Colon (tissue), 2 donors: ENCODE measurements around the gene CYSTM1.

Experiments
- FAIRE-seq: peaks from 2 replicates; lab custom pipeline; 2012; peaks lifted over from hg19 to GRCh38; lab: Jason Lieb, UNC
- donor health status: control.
- donor health status: control.

CYSTM1 gene

GRCh38 chr5:140213370-140213983 lies 38.5 kb downstream of the CYSTM1 start:
- FAIRE-seq: no peak

GRCh38 chr5:140214831-140215230 lies 39.8 kb downstream of the CYSTM1 start:
- no peak for FAIRE-seq

- no peak for FAIRE-seq
These were observed 40.3 kb downstream of the CYSTM1 start for GRCh38 chr5:140215276-140215675.

GRCh38 chr5:140216478-140217074 lies 41.6 kb downstream of the CYSTM1 start:
- no peak for FAIRE-seq

- FAIRE-seq: no peak
These were observed 42.5 kb downstream of the CYSTM1 start for GRCh38 chr5:140217299-140218026.

GRCh38 chr5:140219068-140219991 lies 44.3 kb downstream of the CYSTM1 start:
- no peak for FAIRE-seq

GRCh38 chr5:140220032-140220697 lies 45.2 kb downstream of the CYSTM1 start:
- FAIRE-seq: no peak

GRCh38 chr5:140220698-140221064 lies 45.7 kb downstream of the CYSTM1 start:
- no peak for FAIRE-seq

GRCh38 chr5:140221697-140222223 lies 46.8 kb downstream of the CYSTM1 start:
- FAIRE-seq: no peak

GRCh38 chr5:140222416-140222815 lies 47.4 kb downstream of the CYSTM1 start:
- no peak for FAIRE-seq

GRCh38 chr5:140223567-140223966 lies 48.6 kb downstream of the CYSTM1 start:
- no peak for FAIRE-seq

- no peak for FAIRE-seq
These were observed 49.7 kb downstream of the CYSTM1 start for GRCh38 chr5:140224658-140225057.

GRCh38 chr5:140225396-140225795 lies 50.4 kb downstream of the CYSTM1 start:
- FAIRE-seq: no peak

- no peak for FAIRE-seq
These were observed 52.1 kb downstream of the CYSTM1 start for GRCh38 chr5:140227046-140227445.

GRCh38 chr5:140228364-140228837 lies 53.4 kb downstream of the CYSTM1 start:
- no peak for FAIRE-seq

GRCh38 chr5:140230373-140230772 lies 55.4 kb downstream of the CYSTM1 start:
- no peak for FAIRE-seq

- FAIRE-seq: no peak
These were observed 57.7 kb downstream of the CYSTM1 start for GRCh38 chr5:140232731-140233130.

- no peak for FAIRE-seq
These were observed 59.5 kb downstream of the CYSTM1 start for GRCh38 chr5:140234377-140234989.

- FAIRE-seq: no peak
These were observed 61.0 kb downstream of the CYSTM1 start for GRCh38 chr5:140235791-140236551.

- no peak for FAIRE-seq
These were observed 62.1 kb downstream of the CYSTM1 start for GRCh38 chr5:140236891-140237598.
